Measurements from ENCODE around the gene C4BPB.

C4BPB gene

GRCh38 chr1:207050480-207051190 lies 38.0 kb upstream of the C4BPB start:
- no peak for TF ChIP-seq CTCF (IDR thresholded peaks at IDR 0.05)
- H3K4me1 ChIP-seq (ENCODE audit: control insufficient read depth in 1 of 2, insufficient read depth in 1 of 2, low read depth in 1 of 2, low read length in 1 of 2) = peaks cover 79 to 88% of the 10 kb centered on the region in 2 experiments

GRCh38 chr1:207051191-207051943 lies 37.3 kb upstream of the C4BPB start, which contains the start of gene YOD1:
TSS of gene YOD1 (minus strand) at chr1:207051208. CDS start at chr1:207051030, 178 bp downstream.
- Histone ChIP-seq H3K27me3 (no peaks in the 10 kb centered on the region), H3K4me1 (ENCODE audit: control insufficient read depth in 1 of 2, insufficient read depth in 1 of 2, low read depth in 1 of 2, low read length in 1 of 2) (peaks cover 83 to 88% of the 10 kb centered on the region in 2 experiments), H3K4me3 (ENCODE audit: low read depth in 1 of 2, low read length in 1 of 2) (peak within 1 kb of the TSS; percentile 90 to 99), H3K27ac (peak within 1 kb of the TSS; percentile 92), H3K9me3 (no peaks in the 10 kb centered on the region), H3K36me3 (peaks cover 21% of the 10 kb centered on the region)
- TF ChIP-seq CTCF (IDR thresholded peaks at IDR 0.05) = no peak

More at GRCh38 chr1:207050480-207051190, 38.0 kb upstream of the C4BPB start:
- Histone ChIP-seq H3K4me3 (ENCODE audit: low read depth in 1 of 2, low read length in 1 of 2) (peak overlapping the region; percentile 90 to 99), H3K27ac (peak overlapping the region; percentile 92), H3K9me3 (no peaks in the 10 kb centered on the region), H3K27me3 (no peaks in the 10 kb centered on the region), H3K36me3 (peaks cover 22% of the 10 kb centered on the region)

- Histone ChIP-seq H3K36me3 (peaks cover 14% of the 10 kb centered on the region), H3K9me3 (no peaks in the 10 kb centered on the region), H3K27me3 (no peaks in the 10 kb centered on the region), H3K4me3 (ENCODE audit: low read depth in 1 of 2, low read length in 1 of 2) (peak within 1 kb of the TSS; percentile 72 to 82), H3K4me1 (ENCODE audit: control insufficient read depth in 1 of 2, insufficient read depth in 1 of 2, low read depth in 1 of 2, low read length in 1 of 2) (peaks cover 85 to 91% of the 10 kb centered on the region in 2 experiments), H3K27ac (peak within 1 kb of the TSS; percentile 92)
- peak; percentile 84 for TF ChIP-seq CTCF (IDR thresholded peaks at IDR 0.05)
Observed at GRCh38 chr1:207052911-207053769, 35.5 kb upstream of the C4BPB start, which contains the start of gene PFKFB2. TSS of gene PFKFB2 (plus strand) at chr1:207053275. CDS start at chr1:207054718, 1,443 bp downstream.

GRCh38 chr1:207054491-207054890 lies 34.2 kb upstream of the C4BPB start:
- peaks cover 85 to 93% of the 10 kb centered on the region in 2 experiments for H3K4me1 ChIP-seq (ENCODE audit: control insufficient read depth in 1 of 2, insufficient read depth in 1 of 2, low read depth in 1 of 2, low read length in 1 of 2)
- H3K27ac ChIP-seq = peak overlapping the region; percentile 92
- no peaks in the 10 kb centered on the region for H3K27me3 ChIP-seq
- no peak for TF ChIP-seq CTCF (IDR thresholded peaks at IDR 0.05)
- H3K4me3 ChIP-seq (ENCODE audit: low read depth in 1 of 2, low read length in 1 of 2) = peak overlapping the region; percentile 72 to 82
- H3K9me3 ChIP-seq = no peaks in the 10 kb centered on the region
- H3K36me3 ChIP-seq = peaks cover under 1% of the 10 kb centered on the region

GRCh38 chr1:207055386-207056001 lies 33.2 kb upstream of the C4BPB start:
- H3K9me3 ChIP-seq = no peaks in the 10 kb centered on the region
- peak overlapping the region; percentile 92 for H3K27ac ChIP-seq
- H3K4me1 ChIP-seq (ENCODE audit: control insufficient read depth in 1 of 2, insufficient read depth in 1 of 2, low read depth in 1 of 2, low read length in 1 of 2) = peaks cover 92 to 99% of the 10 kb centered on the region in 2 experiments
- TF ChIP-seq CTCF (IDR thresholded peaks at IDR 0.05) = no peak
- no peaks in the 10 kb centered on the region for H3K36me3 ChIP-seq
- no peaks in the 10 kb centered on the region for H3K27me3 ChIP-seq
- H3K4me3 ChIP-seq (ENCODE audit: low read depth in 1 of 2, low read length in 1 of 2) = peak overlapping the region; percentile 72 to 82

Data from neutrophil (primary cell).